ENCODE measurements around the gene VAMP8. TPM values are rescaled to one million over a fixed set of nuclear protein-coding genes. Genes with fewer than 3 reads are reported as not detected.

VAMP8 gene
- total RNA-seq, 1 experiment from 2014 or later = 52.0 TPM

DNA sequence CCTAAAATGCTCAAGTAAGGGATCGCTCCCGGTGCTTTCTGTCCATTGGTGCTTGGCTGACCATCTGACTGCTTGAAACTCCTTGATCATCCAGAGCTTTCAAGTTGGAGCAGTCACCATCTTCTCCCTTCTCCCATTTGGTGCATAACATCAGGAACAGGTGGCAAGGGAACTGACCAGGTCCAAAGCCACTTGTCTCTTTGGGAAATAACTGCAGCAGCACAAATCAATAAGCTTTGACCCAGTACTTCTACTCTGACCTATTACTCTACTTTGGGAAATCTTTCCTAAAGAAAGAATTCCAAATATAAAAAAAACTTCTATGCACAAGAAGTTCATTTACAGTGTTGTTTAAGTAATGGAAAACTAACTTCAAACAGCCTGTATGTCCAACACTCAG lies 49.0 kb upstream of the VAMP8 start:
- Mint-ChIP-seq H3K4me3 (no peak overlapping the region), H3K27me3 (ENCODE audit: low read depth) (no peaks in the 10 kb centered on the region; the same call in 1 of the 2 replicates), H3K27ac (no peak overlapping the region), H3K36me3 (no peaks in the 10 kb centered on the region), H3K9me3 (peaks cover 5% of the 10 kb centered on the region), H3K4me1 (peaks cover 21% of the 10 kb centered on the region)
- CTCF ChIA-PET = interaction anchor here (1.2 kb wide), 1 partner anchor 107 kb away, joined by 3 read pairs; no protein-coding TSS in a partner anchor
- TF ChIP-seq GABPB1 (CRISPR knock-in tag; IDR thresholded peaks at IDR 0.05) = no peak
- no peak for TF ChIP-seq ETV6 (CRISPR knock-in tag; IDR thresholded peaks at IDR 0.05)
- TF ChIP-seq FOXP1 (CRISPR knock-in tag; IDR thresholded peaks at IDR 0.05; ENCODE audit: borderline replicate concordance) = no peak
- no peak for TF ChIP-seq GRHL2 (CRISPR knock-in tag; IDR thresholded peaks at IDR 0.05; ENCODE audit: insufficient replicate concordance, severe bottlenecking)
- no peak for TF ChIP-seq NR3C1 (CRISPR knock-in tag; conservative IDR thresholded peaks at IDR 0.05; ENCODE audit: low read depth)
- TF ChIP-seq ZNF121 (CRISPR knock-in tag; IDR thresholded peaks at IDR 0.05) = no peak
- TF ChIP-seq AR (CRISPR knock-in tag; IDR thresholded peaks at IDR 0.05) = no peak
- no peak for TF ChIP-seq CBFB (CRISPR knock-in tag; IDR thresholded peaks at IDR 0.05; ENCODE audit: low read depth)
- no peak for TF ChIP-seq STAT6 (CRISPR knock-in tag; conservative IDR thresholded peaks at IDR 0.05; ENCODE audit: low read depth)
- no peak for TF ChIP-seq KAT7 (CRISPR knock-in tag; IDR thresholded peaks at IDR 0.05; ENCODE audit: borderline replicate concordance)
- no peak for TF ChIP-seq TEAD1 (CRISPR knock-in tag; IDR thresholded peaks at IDR 0.05)
- POLR2A ChIA-PET = interaction anchor here (0.5 kb wide), 1 partner anchor 129 kb away, joined by 4 read pairs; no protein-coding TSS in a partner anchor
- ATAC-seq = no peak
- no peak for DNase-seq (ENCODE audit: low spot score)

GRCh38 chr2:85529809-85530208 lies 47.6 kb upstream of the VAMP8 start:
- ATAC-seq (no peak), DNase-seq (ENCODE audit: low spot score) (no peak)
- no peaks in the 10 kb centered on the region for H3K36me3 Mint-ChIP-seq
- no peak for TF ChIP-seq ELF4 (CRISPR knock-in tag; IDR thresholded peaks at IDR 0.05; ENCODE audit: low read depth)
- TF ChIP-seq JAZF1 (CRISPR knock-in tag; IDR thresholded peaks at IDR 0.05) = no peak
- TF ChIP-seq CREB1 (CRISPR knock-in tag; IDR thresholded peaks at IDR 0.05) = no peak
- no peak for TF ChIP-seq ZNF423 (CRISPR knock-in tag; IDR thresholded peaks at IDR 0.05)
- no peak for TF ChIP-seq ZNF671 (CRISPR knock-in tag; IDR thresholded peaks at IDR 0.05)
- no peak for TF ChIP-seq NFE2L1 (CRISPR knock-in tag; IDR thresholded peaks at IDR 0.05)
- TF ChIP-seq ZNF121 (CRISPR knock-in tag; IDR thresholded peaks at IDR 0.05) = no peak
- no peak for TF ChIP-seq SMAD3 (CRISPR knock-in tag; IDR thresholded peaks at IDR 0.05; ENCODE audit: borderline replicate concordance)
- TF ChIP-seq, protein P1, sequence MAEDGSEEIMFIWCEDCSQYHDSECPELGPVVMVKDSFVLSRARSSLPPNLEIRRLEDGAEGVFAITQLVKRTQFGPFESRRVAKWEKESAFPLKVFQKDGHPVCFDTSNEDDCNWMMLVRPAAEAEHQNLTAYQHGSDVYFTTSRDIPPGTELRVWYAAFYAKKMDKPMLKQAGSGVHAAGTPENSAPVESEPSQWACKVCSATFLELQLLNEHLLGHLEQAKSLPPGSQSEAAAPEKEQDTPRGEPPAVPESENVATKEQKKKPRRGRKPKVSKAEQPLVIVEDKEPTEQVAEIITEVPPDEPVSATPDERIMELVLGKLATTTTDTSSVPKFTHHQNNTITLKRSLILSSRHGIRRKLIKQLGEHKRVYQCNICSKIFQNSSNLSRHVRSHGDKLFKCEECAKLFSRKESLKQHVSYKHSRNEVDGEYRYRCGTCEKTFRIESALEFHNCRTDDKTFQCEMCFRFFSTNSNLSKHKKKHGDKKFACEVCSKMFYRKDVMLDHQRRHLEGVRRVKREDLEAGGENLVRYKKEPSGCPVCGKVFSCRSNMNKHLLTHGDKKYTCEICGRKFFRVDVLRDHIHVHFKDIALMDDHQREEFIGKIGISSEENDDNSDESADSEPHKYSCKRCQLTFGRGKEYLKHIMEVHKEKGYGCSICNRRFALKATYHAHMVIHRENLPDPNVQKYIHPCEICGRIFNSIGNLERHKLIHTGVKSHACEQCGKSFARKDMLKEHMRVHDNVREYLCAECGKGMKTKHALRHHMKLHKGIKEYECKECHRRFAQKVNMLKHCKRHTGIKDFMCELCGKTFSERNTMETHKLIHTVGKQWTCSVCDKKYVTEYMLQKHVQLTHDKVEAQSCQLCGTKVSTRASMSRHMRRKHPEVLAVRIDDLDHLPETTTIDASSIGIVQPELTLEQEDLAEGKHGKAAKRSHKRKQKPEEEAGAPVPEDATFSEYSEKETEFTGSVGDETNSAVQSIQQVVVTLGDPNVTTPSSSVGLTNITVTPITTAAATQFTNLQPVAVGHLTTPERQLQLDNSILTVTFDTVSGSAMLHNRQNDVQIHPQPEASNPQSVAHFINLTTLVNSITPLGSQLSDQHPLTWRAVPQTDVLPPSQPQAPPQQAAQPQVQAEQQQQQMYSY (CRISPR knock-in tag; IDR thresholded peaks at IDR 0.05) = no peak
- no peak for TF ChIP-seq ZBTB21 (CRISPR knock-in tag; IDR thresholded peaks at IDR 0.05; ENCODE audit: borderline replicate concordance)
- TF ChIP-seq GABPB1 (CRISPR knock-in tag; IDR thresholded peaks at IDR 0.05) = no peak
- H3K4me1 Mint-ChIP-seq = peaks cover 14% of the 10 kb centered on the region
- H3K9me3 Mint-ChIP-seq = peaks cover 5% of the 10 kb centered on the region
- ChIA-PET CTCF (interaction anchor here (1.0 kb wide), 1 partner anchor 9 kb away, joined by 3 read pairs; the partner anchor contains the start of gene MAT2A), POLR2A (interaction anchor here (0.6 kb wide), 1 partner anchor 17 kb away, joined by 5 read pairs; no protein-coding TSS in a partner anchor)
- H3K27ac Mint-ChIP-seq = no peak overlapping the region
- no peak overlapping the region for H3K4me3 Mint-ChIP-seq
- H3K27me3 Mint-ChIP-seq (ENCODE audit: low read depth) = no peaks in the 10 kb centered on the region; the same call in 1 of the 2 replicates
